GM18511 (cell line): ENCODE measurements around the gene MAP3K13.
A peak's percentile ranks its signal among the peaks of the same experiment; 100 is the strongest.

Experiments used
- ATAC-seq: cut with Tn5 transposase; IDR thresholded peaks from one replicate; pipeline ENCODE4 v1.9.1; 2021; ENCODE audit warnings: mild to moderate bottlenecking, moderate library complexity; ENCODE audit not compliant: unreplicated experiment

The MAP3K13 gene

DNA sequence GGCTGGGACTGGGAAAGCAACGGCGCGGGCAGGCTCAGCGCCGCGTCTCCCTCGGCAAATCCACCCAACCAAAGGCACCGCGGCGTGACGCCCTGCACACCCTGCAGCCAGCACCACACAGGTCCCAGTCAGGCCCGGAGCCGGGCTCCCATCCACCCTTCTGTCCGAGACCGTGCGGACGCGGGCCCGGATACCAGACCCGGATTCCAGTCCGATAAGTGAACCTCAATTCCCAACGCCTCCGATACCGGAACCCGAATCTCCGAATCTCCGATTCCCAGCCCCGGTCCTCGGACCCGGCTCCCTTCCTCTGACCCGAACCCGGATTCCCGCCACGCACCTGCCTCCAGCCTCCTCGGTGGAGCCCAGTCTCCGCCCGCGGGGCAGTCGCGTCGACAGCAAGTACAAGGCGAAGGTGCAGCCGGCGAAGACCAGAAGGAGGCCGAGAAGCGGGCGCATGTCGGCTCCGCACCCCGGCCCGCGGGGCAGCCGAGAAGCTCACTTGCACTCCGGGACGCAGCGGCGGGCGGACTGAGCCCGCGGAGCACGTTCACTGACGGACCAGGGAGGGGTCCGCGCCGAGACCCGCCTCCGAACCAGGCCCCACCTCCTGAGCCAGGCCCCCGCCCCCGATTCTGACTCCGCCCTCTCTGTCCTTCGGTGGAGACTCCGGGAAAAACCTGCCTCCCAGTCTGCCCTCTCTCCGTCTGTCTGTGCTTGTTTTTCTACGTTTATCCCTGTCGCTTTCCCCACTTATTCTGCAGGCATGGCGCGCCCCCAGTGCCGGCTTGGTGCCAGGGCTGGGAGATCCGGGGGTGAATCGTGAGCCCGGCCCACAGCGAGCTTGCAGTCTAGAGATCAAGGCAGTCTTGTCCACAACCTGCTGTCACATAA is 135.8 kb downstream of the MAP3K13 start, which contains the start of gene TMEM41A:
Gene TMEM41A (minus strand): TSS at position 533 of the 894 bp plus-strand sequence. CDS start 74 bp downstream, at position 459.
- ATAC-seq, result peak; percentile 95

DNA sequence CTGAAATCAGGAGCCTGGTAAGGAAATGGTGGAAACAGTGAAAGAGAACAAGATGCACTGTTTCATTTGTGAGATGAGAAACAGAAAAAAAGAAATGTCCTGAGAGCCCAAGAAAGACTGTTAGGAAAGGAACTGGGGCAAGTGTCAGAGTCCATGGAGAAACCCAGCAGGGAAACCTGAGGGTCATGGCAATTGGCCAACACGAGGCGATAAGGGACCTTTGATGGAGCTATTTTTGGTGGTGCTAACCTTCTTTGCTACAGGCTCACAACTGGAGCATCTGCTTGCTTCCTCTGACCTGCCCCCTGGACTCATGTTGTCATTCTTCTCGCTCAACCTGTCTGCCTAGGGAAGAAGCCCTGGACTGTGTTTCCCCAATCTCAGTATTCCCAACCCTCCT is 140.1 kb downstream of the MAP3K13 start:
- no peak for ATAC-seq

GRCh38 chr3:185503521-185503920 is 140.6 kb downstream of the MAP3K13 start:
- no peak for ATAC-seq

DNA sequence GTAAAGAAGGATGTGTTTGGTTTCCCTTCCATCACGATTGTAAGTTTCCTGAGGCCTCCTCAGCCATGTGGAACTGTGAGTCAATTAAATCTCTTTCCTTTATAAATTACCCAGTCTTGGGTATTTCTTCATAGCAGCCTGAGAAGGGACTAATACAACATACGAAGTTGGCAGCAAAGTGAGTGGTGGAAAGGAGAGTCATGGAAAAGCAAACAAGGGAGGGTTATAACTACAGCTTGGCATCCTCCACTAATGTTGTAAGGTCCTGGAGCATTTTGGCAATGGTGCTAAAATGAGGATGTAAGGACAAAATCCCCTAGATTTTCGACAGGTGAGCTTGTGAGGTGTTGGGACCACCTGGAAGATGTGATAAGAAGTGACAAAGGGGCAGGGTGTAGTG is 141.7 kb downstream of the MAP3K13 start:
- no peak for ATAC-seq

- ATAC-seq, result no peak
These were observed 144.9 kb downstream of the MAP3K13 start for GRCh38 chr3:185507883-185508282.

DNA sequence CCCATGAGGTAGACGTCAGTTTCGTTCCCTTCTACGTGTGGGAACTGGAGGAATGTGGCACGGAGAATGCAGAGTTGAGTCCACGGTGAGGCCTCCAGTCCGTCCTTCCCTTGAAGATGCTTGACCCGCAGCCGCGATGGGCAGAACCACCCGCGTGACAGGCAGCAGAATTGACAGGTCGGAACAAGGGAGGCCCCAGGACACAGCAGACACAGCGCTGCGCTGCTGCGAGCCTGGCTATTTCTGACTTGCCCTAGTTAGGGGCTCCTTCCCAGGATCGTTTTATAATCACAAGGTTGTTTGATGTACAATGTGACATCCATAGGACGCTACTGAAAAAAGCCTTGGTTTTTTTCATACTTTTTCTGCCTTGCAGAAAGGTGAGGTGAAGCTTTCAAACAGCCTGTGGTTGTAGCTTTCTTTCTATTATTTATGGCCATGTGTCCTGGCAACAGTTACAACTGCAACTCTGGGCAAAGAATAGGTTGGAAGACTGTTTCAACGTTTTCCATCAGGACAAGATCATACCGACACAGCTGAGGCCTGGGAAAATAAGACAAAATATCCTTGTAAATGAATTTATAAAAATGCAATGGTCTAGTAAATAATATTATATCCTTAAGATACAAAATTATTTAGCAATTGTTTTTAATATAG is 145.5 kb downstream of the MAP3K13 start:
- no peak for ATAC-seq

- ATAC-seq, result no peak
These were observed 148.8 kb downstream of the MAP3K13 start for GRCh38 chr3:185511711-185512110.

GRCh38 chr3:185517387-185518130 is 154.6 kb downstream of the MAP3K13 start:
- ATAC-seq, result no peak

DNA sequence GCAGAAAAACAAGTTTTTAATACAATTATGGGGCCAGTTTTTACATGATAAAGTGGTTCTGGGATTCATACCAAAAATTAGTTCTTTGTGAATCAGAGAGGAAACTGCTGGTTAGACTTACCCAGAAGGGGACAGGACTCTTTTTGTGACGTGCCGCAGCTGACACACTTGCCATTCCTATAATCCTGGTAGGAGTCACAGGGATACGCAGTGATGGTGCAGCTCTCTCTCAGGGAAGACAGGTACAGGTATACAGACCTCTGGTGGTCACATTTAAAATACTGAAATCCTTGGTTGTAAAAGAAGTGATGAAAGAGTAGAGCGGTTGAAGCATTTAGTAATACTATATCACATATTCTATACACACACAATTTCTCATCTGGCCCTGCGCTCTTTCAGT is 156.1 kb downstream of the MAP3K13 start:
- no peak for ATAC-seq

DNA sequence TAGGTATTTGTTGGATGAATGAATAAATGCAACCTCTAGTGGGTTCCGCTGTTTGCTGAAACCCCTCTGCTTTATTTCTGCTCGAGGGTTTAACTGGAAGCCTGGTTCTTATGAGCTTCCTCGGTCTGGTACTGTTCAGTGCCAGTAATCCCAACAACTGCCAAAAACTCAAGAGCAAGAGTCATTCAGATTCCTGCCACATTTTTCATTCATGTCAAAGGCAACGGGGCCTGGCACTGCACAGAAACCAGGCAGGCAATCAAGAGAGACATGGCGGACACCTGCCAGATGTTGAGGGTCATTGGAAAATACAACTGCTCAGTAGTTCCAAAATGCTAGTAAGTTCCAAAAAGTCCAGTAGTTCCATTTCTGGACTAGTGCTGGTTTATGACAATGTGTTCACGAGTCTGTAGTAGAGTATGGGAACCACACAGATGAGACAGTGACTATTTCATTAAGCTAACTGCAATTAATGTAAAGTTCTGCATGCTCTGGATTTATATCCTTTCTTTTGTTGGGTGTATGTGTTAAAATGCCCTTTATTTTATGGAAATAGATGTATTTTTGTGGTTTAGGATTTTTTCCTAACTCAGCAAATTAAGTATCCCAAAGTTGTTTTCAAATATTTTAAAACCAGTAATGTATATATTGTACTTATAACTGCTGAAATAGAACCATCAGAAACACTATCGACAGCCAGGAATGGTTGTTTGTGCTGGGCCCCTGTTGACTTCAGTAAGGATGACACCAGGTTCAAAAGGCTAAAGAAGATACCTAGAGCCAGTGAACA is 158.6 kb downstream of the MAP3K13 start:
- no peak for ATAC-seq

DNA sequence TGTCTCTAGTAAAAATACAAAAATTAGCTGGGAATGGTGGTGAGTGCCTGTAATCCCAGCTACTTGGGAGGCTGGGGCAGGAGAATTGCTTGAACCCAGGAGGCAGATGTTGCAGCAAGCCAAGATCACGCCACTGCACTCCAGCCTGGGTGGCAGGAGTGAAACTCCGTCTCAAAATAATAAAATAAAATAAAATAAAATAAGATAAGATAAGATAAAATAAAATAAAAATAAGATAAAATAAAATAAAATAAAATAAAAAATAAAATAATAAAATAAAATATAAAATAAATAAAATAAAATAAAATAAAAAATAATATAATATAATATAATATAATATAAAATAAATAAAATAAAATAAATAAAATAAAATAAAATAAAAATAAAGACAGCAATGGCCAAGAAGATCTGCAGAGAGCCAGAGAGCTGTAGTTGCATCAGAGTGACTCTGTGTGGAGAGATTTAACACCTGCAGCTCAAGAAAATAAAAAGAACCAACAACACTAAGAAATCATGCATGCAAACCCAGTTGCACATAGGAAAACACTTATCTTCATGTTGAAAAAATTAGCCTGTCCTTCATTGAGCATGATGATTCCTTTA is 163.5 kb downstream of the MAP3K13 start:
- no peak for ATAC-seq

GRCh38 chr3:185527364-185527763 is 164.4 kb downstream of the MAP3K13 start:
- no peak for ATAC-seq

- no peak for ATAC-seq
These were observed 165.6 kb downstream of the MAP3K13 start for GRCh38 chr3:185528532-185528931.

DNA sequence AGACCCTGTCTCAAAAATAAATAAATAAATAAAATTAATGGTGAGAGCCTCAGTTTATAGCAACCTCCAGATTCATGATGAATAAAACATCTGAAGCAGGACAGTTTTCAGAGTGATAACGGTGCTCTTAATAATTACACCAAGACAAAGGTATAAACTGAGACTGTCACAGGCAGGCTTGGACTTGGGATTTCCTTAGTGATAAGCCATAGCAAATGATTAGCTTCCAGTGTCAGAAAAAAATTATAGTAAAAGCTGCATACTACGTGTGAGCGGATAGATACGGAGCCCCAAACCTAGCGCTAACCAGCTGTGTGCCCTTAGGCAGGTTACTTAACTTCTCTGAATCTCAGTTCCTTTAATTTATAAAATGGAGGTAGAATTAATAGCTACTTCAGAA is 167.9 kb downstream of the MAP3K13 start:
- ATAC-seq, result no peak

DNA sequence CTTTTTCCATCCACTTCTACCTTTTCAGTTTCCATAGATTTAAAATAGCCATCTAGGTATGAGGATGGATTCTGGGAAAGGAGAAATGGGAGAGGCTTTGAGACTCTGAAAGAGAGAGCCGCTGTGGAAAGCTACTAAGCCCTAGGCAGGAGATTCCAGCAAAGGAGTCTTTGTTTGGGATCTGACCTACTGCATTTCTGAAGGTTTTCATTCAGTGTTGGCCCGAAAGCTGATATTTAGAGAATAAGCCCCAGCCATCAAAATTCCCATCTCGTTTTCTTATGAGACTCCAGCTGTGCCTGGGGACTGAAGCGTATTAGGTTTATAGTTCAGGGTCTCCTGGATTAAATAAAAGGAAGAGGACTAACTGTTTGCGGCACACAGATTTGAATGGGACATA is 170.0 kb downstream of the MAP3K13 start:
- no peak for ATAC-seq

DNA sequence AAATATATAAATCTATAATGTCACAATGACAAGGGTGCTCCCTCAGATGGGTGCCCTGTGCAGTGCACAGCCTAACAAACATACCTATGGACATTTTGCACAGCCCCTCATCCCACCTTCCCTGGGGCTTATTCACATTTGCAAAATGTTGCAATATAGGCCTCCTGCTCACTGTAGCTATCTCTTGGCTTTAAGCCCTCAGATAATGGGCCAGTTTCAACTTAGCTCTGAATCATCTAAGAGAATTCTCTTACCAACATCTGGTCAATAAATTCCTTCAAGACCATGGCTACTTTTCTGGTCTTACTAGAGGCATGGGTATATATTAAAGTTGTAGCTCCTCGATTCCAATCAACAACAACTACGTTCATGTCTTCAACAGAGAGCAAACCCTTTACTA is 171.6 kb downstream of the MAP3K13 start:
- ATAC-seq, result no peak

GRCh38 chr3:185537369-185537970 is 174.5 kb downstream of the MAP3K13 start:
- peak; percentile 99 for ATAC-seq
